GM12892 (cell line): ENCODE results near the gene JAG2.

Experiments
- POLR2A ChIP-seq: IDR thresholded peaks from 2 replicates; pipeline ENCODE4 v1.6.1; 2011; ENCODE audit warnings: low read depth, low read length, control low read depth
- POLR2AphosphoS5 ChIP-seq: IDR thresholded peaks from 2 replicates; pipeline ENCODE4 v1.6.1; 2011; ENCODE audit warnings: low read depth, low read length, control low read depth
- TAF1 ChIP-seq: IDR thresholded peaks from 2 replicates; pipeline ENCODE4 v1.6.1; 2011; ENCODE audit warnings: low read depth, mild to moderate bottlenecking, control low read depth, low read length, borderline replicate concordance

DNA sequence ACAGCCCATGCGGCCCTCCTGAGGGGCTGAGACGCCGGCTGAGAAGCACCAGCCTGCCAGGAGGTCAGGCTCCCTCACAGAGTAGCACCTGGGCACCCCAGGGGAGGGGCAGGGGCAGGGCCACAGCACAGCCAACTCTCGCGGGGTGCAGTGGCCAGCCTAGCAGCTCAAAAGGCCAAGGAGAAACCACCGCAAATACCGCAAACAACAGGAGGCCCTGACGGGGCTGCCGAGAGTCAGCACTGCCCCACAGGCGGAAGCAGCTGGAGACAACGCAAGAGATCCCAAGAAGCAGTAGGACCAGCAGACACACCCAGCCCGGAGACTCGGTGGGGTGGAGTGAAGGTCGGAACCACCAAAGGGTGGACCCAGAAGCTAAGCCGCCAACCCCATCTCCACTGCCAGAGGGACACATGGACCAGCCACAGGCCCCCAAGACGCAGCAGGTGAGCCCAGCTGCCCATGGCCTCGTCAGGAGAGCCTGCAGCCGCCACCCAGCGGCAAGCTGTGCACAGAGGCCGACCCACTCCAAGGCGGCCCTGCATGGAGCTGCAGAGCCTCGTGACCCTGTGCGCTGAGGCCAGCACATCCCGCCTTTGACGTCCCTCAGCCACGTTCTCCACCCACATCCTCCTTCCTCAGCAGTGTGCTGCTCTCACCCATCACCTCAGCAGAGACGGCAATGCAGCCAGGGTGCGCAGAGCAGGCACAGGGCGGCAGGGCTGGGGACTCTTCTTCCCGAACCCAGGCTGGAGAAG lies 48.1 kb upstream of the JAG2 start:
- TF ChIP-seq POLR2AphosphoS5 (no peak), TAF1 (no peak), POLR2A (no peak)
